ENCODE results near the gene ALDH1L2. TPM values are rescaled to one million over a fixed set of nuclear protein-coding genes. Genes with fewer than 3 reads are reported as not detected.

Gene ALDH1L2
- total RNA-seq, 1 experiment from 2014 or later: 1.9 TPM

DNA sequence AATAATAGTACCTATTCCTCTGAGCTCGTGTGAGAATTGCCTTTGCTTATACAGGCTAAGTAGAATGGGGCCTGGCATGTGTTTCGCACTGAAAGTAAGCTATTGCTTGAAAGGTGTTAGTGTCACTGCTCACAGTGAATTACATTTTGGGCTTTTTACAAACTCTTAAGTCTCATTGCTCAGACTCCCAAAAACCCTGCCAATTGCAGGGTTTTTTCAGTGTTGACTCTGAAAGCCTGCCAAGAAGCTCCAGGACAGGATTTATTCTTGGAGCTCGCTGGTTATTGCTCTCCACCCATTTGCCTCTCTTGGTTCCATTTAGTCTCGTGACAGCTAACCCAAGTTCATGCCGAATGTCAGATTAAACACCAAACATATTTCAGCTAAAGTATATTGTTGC lies 58.4 kb downstream of the ALDH1L2 start:
- Mint-ChIP-seq H3K27me3 (ENCODE audit: low read depth) (no peaks in the 10 kb centered on the region), H3K4me1 (no peaks in the 10 kb centered on the region), H3K27ac (no peak overlapping the region), H3K36me3 (ENCODE audit: insufficient read depth in 1 of 3, low read depth in 3 of 3) (no peaks in the 10 kb centered on the region), H3K4me3 (no peak overlapping the region), H3K9me3 (no peaks in the 10 kb centered on the region)
- no peak overlapping the region for H2AFZ ChIP-seq (ENCODE audit: low read length)
- no peak overlapping the region for H2BK12ac ChIP-seq (ENCODE audit: insufficient read length, low read depth, low read length)
- no CpG with 5 or more reads among the region's 5 CpGs for WGBS (ENCODE audit: extremely low coverage, insufficient read length, low lambda C conversion rate)
- no peak overlapping the region for H2BK5ac ChIP-seq (ENCODE audit: insufficient read length, low read length)
- no peak overlapping the region for H3K14ac ChIP-seq (ENCODE audit: insufficient read depth, low read length)
- no peak overlapping the region for H3K56ac ChIP-seq (ENCODE audit: insufficient read length, low read depth, low read length)
- no peak overlapping the region for H2AK5ac ChIP-seq (ENCODE audit: insufficient read length, low read length)
- no peaks in the 10 kb centered on the region for H3K79me2 ChIP-seq (ENCODE audit: insufficient read depth, low read length)
- H3K79me1 ChIP-seq (ENCODE audit: insufficient read depth, low read depth, low read length, poor library complexity, severe bottlenecking): no peaks in the 10 kb centered on the region
- no peak overlapping the region for H2BK20ac ChIP-seq (ENCODE audit: low read depth, low read length, poor library complexity, severe bottlenecking)
- no peak overlapping the region for H2BK120ac ChIP-seq (ENCODE audit: low read depth, low read length, poor library complexity, severe bottlenecking)
- no peak overlapping the region for H3K9ac ChIP-seq (ENCODE audit: extremely low read depth, insufficient read length, low read length)
- H2BK15ac ChIP-seq (ENCODE audit: low read depth, low read length): no peak overlapping the region
- no peak overlapping the region for H3K23ac ChIP-seq (ENCODE audit: insufficient read length, low read depth, low read length)
- H4K20me1 ChIP-seq (ENCODE audit: control insufficient read depth, insufficient read depth, insufficient read length): no peaks in the 10 kb centered on the region
- H3K18ac ChIP-seq (ENCODE audit: insufficient read length, low read depth, low read length): no peak overlapping the region
- H3K9me3 ChIP-seq (ENCODE audit: control insufficient read depth, low read depth, low read length): no peaks in the 10 kb centered on the region
- no peaks in the 10 kb centered on the region for H3K4me1 ChIP-seq (ENCODE audit: insufficient read depth, low read length)
- no peak overlapping the region for H3K4me2 ChIP-seq (ENCODE audit: insufficient read depth, insufficient read length, low read length)
- DNase-seq: no peak
- TF ChIP-seq, protein P1, sequence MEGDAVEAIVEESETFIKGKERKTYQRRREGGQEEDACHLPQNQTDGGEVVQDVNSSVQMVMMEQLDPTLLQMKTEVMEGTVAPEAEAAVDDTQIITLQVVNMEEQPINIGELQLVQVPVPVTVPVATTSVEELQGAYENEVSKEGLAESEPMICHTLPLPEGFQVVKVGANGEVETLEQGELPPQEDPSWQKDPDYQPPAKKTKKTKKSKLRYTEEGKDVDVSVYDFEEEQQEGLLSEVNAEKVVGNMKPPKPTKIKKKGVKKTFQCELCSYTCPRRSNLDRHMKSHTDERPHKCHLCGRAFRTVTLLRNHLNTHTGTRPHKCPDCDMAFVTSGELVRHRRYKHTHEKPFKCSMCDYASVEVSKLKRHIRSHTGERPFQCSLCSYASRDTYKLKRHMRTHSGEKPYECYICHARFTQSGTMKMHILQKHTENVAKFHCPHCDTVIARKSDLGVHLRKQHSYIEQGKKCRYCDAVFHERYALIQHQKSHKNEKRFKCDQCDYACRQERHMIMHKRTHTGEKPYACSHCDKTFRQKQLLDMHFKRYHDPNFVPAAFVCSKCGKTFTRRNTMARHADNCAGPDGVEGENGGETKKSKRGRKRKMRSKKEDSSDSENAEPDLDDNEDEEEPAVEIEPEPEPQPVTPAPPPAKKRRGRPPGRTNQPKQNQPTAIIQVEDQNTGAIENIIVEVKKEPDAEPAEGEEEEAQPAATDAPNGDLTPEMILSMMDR (conservative IDR thresholded peaks at IDR 0.05): no peak
- H4K8ac ChIP-seq (replicated peaks; ENCODE audit: insufficient read length, low read depth, low read length): no peak overlapping the region
- H3K4ac ChIP-seq (ENCODE audit: low read depth, low read length): no peak overlapping the region
- no peaks in the 10 kb centered on the region for H3K27me3 ChIP-seq (ENCODE audit: insufficient read depth, low read length)
- no peak overlapping the region for H4K91ac ChIP-seq (ENCODE audit: insufficient read length, low read depth, low read length)
- no peak overlapping the region for H3T11ph ChIP-seq (ENCODE audit: low read length)
- no peak overlapping the region for H3K27ac ChIP-seq (ENCODE audit: insufficient read length, low read depth, low read length)
- no peaks in the 10 kb centered on the region for H3K23me2 ChIP-seq (ENCODE audit: insufficient read length, low read depth, low read length, poor library complexity, severe bottlenecking)
- no peak overlapping the region for H4K5ac ChIP-seq (ENCODE audit: insufficient read length, low read depth, low read length)

All from H9 (cell line).